HepG2 (cell line): ENCODE measurements around the gene CABLES2. TPM values are rescaled to one million over a fixed set of nuclear protein-coding genes. Genes with fewer than 3 reads are reported as not detected.

Experiments
- CBFB ChIP-seq: sonication (generic); formaldehyde crosslinking; IDR thresholded peaks from 2 replicates; pipeline ENCODE4 v1.4.0; 2020; ENCODE audit warnings: missing genetic modification reagents
- EEA1 ChIP-seq: sonication (generic); formaldehyde crosslinking; IDR thresholded peaks from 2 replicates; pipeline ENCODE4 v1.5.1; 2020; ENCODE audit warnings: mild to moderate bottlenecking, missing genetic modification reagents, borderline replicate concordance
- HES4 ChIP-seq: sonication (generic); formaldehyde crosslinking; IDR thresholded peaks from 2 replicates; pipeline ENCODE4 v1.9.0; 2021; ENCODE audit warnings: mild to moderate bottlenecking, missing genetic modification reagents, borderline replicate concordance
- KLF6 ChIP-seq: IDR thresholded peaks from 2 replicates; pipeline ENCODE4 v1.8.0; 2016; ENCODE audit warnings: missing biosample characterization, missing genetic modification reagents
- RORA ChIP-seq: sonication (generic); formaldehyde crosslinking; IDR thresholded peaks from 2 replicates; pipeline ENCODE4 v1.5.0; 2020; ENCODE audit warnings: mild to moderate bottlenecking, missing genetic modification reagents, moderate library complexity
- SRSF1 ChIP-seq: fragments of 200-400 bp; formaldehyde crosslinking; optimal IDR thresholded peaks from 2 replicates; pipeline ENCODE3; 2017; ENCODE audit warnings: mild to moderate bottlenecking, low read depth, low read length, moderate library complexity
- ZNF101 ChIP-seq: sonication (generic); formaldehyde crosslinking; IDR thresholded peaks from 2 replicates; pipeline ENCODE4 v1.4.0; 2020; ENCODE audit warnings: mild to moderate bottlenecking, low read depth, missing genetic modification reagents, borderline replicate concordance
- ZNF20 ChIP-seq: sonication (generic); formaldehyde crosslinking; IDR thresholded peaks from 2 replicates; pipeline ENCODE4 v1.4.0; 2020; ENCODE audit warnings: mild to moderate bottlenecking, moderate library complexity, missing genetic modification reagents
- ZNF235 ChIP-seq: sonication (generic); formaldehyde crosslinking; IDR thresholded peaks from 2 replicates; pipeline ENCODE4 v1.8.1; 2023; ENCODE audit warnings: mild to moderate bottlenecking, missing genetic modification reagents, borderline replicate concordance
- ZNF251 ChIP-seq: sonication (generic); formaldehyde crosslinking; IDR thresholded peaks from 2 replicates; pipeline ENCODE4 v1.9.0; 2021; ENCODE audit warnings: mild to moderate bottlenecking, missing genetic modification reagents
- ZNF253 ChIP-seq: sonication (generic); formaldehyde crosslinking; IDR thresholded peaks from 2 replicates; pipeline ENCODE4 v1.8.0; 2022; ENCODE audit warnings: mild to moderate bottlenecking, missing genetic modification reagents, borderline replicate concordance
- ZNF547 ChIP-seq: sonication (generic); formaldehyde crosslinking; IDR thresholded peaks from 2 replicates; pipeline ENCODE4 v1.5.1; 2020; ENCODE audit warnings: mild to moderate bottlenecking, missing genetic modification reagents
- ZNF670 ChIP-seq: sonication (generic); formaldehyde crosslinking; IDR thresholded peaks from 2 replicates; pipeline ENCODE4 v1.8.0; 2022; ENCODE audit warnings: mild to moderate bottlenecking, missing genetic modification reagents, borderline replicate concordance
- ZNF781 ChIP-seq: sonication (generic); formaldehyde crosslinking; IDR thresholded peaks from 2 replicates; pipeline ENCODE4 v1.5.1; 2020; ENCODE audit warnings: borderline replicate concordance, mild to moderate bottlenecking, missing genetic modification reagents; ENCODE audit errors: not compliant biosample characterization
- ZSCAN30 ChIP-seq: sonication (generic); formaldehyde crosslinking; IDR thresholded peaks from 2 replicates; pipeline ENCODE4 v1.5.0; 2020; ENCODE audit warnings: mild to moderate bottlenecking, missing genetic modification reagents
- polyA plus RNA-seq, 8 experiments: library from polyadenylated mRNA; depleted of rRNA in 3 of 8; stranded (reverse) in 7 of 8; unstranded in 1 of 8; fragments of >200 nt; fragmentation: Illumina TruSeq in 4 of 8; extraction: Trizol in 4 of 8; gene quantifications; 2 replicates each; pipeline versions ENCODE4 v1.2.1 to v1.2.3, GENCODE V29; 2011 to 2016; ENCODE audit warnings: low read depth in 4 of 8, missing spikeins in 1 of 8, mixed read lengths in 1 of 8; ENCODE audit not compliant: insufficient read depth in 1 of 8
- total RNA-seq, 5 experiments: library from RNA; depleted of rRNA; stranded (reverse); fragments of >200 nt; fragmentation: Illumina TruSeq; extraction: Trizol; gene quantifications; 2 replicates each; pipeline ENCODE4 v1.2.3, GENCODE V29; 2016; ENCODE audit warnings: low read depth in 1 of 5
- TF ChIP-seq, protein P1 (sequence below): sonication (generic); formaldehyde crosslinking; IDR thresholded peaks from 2 replicates; pipeline ENCODE4 v1.4.0; 2020; ENCODE audit warnings: mild to moderate bottlenecking, missing genetic modification reagents
- TF ChIP-seq, protein P2 (sequence below): sonication (generic); formaldehyde crosslinking; IDR thresholded peaks from 2 replicates; pipeline ENCODE4 v1.5.1; 2020; ENCODE audit warnings: missing genetic modification reagents, mild to moderate bottlenecking, borderline replicate concordance

The CABLES2 gene
- total and polyA plus RNA-seq, 2 of the 13 experiments (the other 11 are each of a cell fraction or from before 2014, with no cell fraction given) = 5.2 to 9.7 TPM

GRCh38 chr20:62367633-62368391 is 39.3 kb downstream of the CABLES2 start (continued):
- TF ChIP-seq, protein P1, sequence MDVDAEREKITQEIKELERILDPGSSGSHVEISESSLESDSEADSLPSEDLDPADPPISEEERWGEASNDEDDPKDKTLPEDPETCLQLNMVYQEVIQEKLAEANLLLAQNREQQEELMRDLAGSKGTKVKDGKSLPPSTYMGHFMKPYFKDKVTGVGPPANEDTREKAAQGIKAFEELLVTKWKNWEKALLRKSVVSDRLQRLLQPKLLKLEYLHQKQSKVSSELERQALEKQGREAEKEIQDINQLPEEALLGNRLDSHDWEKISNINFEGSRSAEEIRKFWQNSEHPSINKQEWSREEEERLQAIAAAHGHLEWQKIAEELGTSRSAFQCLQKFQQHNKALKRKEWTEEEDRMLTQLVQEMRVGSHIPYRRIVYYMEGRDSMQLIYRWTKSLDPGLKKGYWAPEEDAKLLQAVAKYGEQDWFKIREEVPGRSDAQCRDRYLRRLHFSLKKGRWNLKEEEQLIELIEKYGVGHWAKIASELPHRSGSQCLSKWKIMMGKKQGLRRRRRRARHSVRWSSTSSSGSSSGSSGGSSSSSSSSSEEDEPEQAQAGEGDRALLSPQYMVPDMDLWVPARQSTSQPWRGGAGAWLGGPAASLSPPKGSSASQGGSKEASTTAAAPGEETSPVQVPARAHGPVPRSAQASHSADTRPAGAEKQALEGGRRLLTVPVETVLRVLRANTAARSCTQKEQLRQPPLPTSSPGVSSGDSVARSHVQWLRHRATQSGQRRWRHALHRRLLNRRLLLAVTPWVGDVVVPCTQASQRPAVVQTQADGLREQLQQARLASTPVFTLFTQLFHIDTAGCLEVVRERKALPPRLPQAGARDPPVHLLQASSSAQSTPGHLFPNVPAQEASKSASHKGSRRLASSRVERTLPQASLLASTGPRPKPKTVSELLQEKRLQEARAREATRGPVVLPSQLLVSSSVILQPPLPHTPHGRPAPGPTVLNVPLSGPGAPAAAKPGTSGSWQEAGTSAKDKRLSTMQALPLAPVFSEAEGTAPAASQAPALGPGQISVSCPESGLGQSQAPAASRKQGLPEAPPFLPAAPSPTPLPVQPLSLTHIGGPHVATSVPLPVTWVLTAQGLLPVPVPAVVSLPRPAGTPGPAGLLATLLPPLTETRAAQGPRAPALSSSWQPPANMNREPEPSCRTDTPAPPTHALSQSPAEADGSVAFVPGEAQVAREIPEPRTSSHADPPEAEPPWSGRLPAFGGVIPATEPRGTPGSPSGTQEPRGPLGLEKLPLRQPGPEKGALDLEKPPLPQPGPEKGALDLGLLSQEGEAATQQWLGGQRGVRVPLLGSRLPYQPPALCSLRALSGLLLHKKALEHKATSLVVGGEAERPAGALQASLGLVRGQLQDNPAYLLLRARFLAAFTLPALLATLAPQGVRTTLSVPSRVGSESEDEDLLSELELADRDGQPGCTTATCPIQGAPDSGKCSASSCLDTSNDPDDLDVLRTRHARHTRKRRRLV (CRISPR knock-in tag) = no peak; the same call in 1 of the 2 replicates
- TF ChIP-seq ZNF20 (CRISPR knock-in tag) (no peak; the same call in 1 of the 2 replicates), CBFB (CRISPR knock-in tag) (peak; percentile 12; the same call in 1 of the 2 replicates), ZNF253 (CRISPR knock-in tag) (peak; percentile 93), EEA1 (CRISPR knock-in tag) (peak; percentile 84), SRSF1 (peak; percentile 90), HES4 (no peak; the same call in 1 of the 2 replicates), ZNF670 (peak; percentile 93; the same call in 1 of the 2 replicates), ZNF235 (CRISPR knock-in tag) (0 out of 2 replicates have a peak, but pooled peaks have one; percentile 64), ZNF251 (CRISPR knock-in tag) (peak; percentile 95), RORA (CRISPR knock-in tag) (no peak), KLF6 (CRISPR knock-in tag) (no peak; the same call in none of the 2 replicates), ZNF101 (CRISPR knock-in tag) (peak; percentile 93; the same call in 1 of the 2 replicates), ZSCAN30 (no peak), ZNF547 (CRISPR knock-in tag) (peak; percentile 90), ZNF781 (CRISPR knock-in tag) (peak; percentile 77)
- TF ChIP-seq, protein P2, sequence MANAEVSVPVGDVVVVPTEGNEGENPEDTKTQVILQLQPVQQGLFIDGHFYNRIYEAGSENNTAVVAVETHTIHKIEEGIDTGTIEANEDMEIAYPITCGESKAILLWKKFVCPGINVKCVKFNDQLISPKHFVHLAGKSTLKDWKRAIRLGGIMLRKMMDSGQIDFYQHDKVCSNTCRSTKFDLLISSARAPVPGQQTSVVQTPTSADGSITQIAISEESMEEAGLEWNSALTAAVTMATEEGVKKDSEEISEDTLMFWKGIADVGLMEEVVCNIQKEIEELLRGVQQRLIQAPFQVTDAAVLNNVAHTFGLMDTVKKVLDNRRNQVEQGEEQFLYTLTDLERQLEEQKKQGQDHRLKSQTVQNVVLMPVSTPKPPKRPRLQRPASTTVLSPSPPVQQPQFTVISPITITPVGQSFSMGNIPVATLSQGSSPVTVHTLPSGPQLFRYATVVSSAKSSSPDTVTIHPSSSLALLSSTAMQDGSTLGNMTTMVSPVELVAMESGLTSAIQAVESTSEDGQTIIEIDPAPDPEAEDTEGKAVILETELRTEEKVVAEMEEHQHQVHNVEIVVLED (CRISPR knock-in tag) = peak; percentile 23; the same call in 1 of the 2 replicates
